ENCODE data around the gene THSD7B.

Gene THSD7B

DNA sequence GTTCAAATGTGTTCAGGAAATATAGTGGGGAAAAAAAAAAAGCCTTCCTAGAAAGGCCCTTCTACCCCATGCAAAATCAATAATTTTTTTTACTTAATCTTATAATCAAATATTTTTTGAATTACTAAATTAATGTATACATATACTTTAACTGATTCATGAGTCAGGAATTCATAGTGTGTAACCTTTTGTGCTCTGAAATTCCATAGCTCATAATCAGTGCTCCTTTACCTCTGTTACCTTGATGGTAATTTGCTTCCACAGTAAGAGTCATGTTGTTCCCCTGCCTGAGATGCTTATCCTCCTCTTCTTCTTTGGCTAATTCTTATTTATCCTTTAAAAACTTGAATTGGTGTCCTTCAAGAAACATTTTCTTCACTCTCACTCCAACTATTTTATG, 414.2 kb downstream of the THSD7B start:
- TF ChIP-seq POLR2A (IDR thresholded peaks at IDR 0.05; ENCODE audit: low read length), result no peak
- TF ChIP-seq GATA1 (IDR thresholded peaks at IDR 0.05; ENCODE audit: low read depth, low read length), result no peak
- no peak for DNase-seq

DNA sequence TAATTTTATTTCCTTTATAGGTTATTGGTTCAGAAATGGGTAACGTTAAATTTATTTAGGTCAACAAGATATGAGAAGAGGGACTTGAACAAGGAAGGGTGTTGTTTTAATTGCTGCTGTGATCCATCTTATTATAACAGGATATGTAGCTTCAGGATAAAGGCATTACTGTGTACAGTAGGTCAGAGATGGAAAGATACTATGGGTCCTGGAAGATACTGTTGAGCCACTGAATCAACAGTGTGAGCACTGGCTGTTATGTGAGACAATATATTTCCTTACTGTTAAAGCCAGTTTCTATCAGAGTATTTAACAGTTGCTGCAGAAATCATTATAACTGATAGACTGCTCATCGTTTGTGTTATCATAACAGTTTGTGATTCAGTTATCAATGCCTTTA, 414.7 kb downstream of the THSD7B start:
- TF ChIP-seq GATA1 (IDR thresholded peaks at IDR 0.05; ENCODE audit: low read depth, low read length) (no peak), POLR2A (IDR thresholded peaks at IDR 0.05; ENCODE audit: low read length) (no peak)
- DNase-seq, result no peak

DNA sequence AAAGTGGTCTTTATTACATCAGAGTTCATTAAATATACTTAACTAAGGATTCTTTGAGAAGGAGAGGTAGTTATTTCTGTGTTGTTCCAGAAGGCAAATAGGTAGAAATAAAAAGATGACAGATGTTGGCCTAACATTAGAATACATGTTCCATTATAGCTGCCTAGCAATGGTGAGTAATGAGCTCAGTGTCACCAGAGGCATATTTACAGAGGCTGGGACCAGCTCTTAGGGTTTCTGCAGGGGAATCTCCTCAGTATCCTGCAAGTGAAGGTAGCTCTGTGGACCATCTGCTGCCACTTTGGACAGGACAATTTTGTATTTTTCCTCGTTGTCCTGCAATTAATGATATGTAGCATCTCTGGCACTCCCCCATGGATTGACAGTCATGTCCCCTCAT, 416.0 kb downstream of the THSD7B start:
- DNase-seq, result no peak
- TF ChIP-seq GATA1 (IDR thresholded peaks at IDR 0.05; ENCODE audit: low read depth, low read length) (no peak), POLR2A (IDR thresholded peaks at IDR 0.05; ENCODE audit: low read length) (no peak)

DNA sequence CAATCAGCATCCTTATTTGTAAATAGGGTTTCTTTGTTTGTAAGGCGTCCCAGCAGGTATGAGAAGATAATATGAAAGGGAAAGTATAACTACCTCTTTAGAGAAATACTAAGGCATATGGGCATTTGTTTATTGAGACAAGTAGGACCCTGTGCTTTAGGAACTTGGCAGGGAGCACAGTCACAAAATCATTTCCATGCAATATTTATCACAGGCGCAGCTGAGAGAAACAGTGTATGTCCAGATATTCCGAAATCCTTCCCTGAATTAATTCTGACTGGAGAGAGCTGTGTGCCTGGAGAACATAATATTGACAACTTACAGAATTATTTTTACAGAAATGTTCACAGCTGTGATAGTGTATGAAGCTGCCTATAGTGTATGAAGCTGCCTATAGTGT, 416.7 kb downstream of the THSD7B start:
- DNase-seq, result no peak
- no peak for TF ChIP-seq GATA1 (IDR thresholded peaks at IDR 0.05; ENCODE audit: low read depth, low read length)
- TF ChIP-seq POLR2A (IDR thresholded peaks at IDR 0.05; ENCODE audit: low read length), result no peak

DNA sequence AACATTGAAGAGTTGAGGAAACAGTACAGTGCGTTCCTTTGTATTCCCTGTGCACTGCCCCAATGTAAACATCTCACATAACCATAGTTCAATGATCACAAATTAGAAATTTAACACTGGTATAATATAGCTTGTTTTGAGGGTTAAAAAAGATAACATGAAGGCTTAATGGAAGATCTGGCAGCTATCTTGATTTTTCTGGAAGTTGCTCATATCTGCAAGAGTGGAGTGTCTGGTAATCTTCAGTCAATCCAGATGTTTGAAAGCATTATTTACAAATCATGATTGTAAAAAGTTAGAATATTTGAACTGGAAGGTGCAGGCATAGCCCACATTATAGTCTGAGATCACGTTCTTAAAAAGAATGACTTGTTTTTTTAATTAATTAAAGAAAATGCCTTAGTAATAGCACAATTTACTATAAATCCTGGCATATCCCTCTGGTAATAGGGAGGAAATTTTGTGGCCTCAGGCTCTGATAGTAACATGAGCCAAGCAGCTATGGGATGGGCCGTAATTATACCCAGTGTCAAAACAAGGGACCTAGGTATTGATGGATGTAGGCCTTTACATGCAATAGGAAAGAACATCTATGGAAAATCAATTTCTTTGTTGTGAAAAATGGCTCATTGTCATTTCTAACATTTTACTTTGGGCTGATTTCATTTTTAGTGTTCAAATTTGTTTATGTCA, 418.0 kb downstream of the THSD7B start:
- no peak for TF ChIP-seq GATA1 (IDR thresholded peaks at IDR 0.05; ENCODE audit: low read depth, low read length)
- no peak for TF ChIP-seq POLR2A (IDR thresholded peaks at IDR 0.05; ENCODE audit: low read length)
- no peak for DNase-seq

DNA sequence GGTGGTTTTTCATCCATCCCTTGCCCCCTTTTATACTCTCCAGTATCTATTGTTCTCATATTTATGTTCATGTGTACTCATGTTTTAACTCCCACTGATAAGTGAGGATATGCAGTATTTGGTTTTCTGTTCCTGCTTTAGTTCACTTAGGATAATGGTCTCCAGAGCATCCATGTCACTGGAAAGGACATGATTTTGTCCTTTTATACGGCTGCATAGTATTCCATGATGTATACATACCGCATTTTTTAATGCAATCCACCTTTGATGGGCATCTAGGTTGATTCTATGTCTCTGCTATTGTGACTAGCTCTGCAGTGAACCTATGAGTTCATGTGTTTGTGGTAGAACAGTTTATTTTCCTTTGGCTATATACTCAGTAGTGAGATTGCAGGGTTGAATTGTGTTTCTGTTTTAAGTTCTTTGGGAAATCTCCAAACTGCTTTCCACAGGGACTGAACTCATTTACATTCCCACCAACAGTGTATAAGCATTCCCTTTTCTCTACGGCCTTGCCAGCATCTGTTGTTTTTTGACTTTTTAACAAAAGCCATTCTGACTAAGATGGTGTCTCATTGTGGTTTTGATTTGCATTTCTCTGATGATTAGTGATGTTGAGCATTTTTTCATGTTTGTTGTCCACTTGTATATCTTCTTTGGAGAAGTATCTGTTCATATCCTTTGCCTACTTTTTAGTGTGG, 420.2 kb downstream of the THSD7B start:
- TF ChIP-seq GATA1 (IDR thresholded peaks at IDR 0.05; ENCODE audit: low read depth, low read length), result no peak
- TF ChIP-seq POLR2A (IDR thresholded peaks at IDR 0.05; ENCODE audit: low read length), result no peak
- no peak for DNase-seq

DNA sequence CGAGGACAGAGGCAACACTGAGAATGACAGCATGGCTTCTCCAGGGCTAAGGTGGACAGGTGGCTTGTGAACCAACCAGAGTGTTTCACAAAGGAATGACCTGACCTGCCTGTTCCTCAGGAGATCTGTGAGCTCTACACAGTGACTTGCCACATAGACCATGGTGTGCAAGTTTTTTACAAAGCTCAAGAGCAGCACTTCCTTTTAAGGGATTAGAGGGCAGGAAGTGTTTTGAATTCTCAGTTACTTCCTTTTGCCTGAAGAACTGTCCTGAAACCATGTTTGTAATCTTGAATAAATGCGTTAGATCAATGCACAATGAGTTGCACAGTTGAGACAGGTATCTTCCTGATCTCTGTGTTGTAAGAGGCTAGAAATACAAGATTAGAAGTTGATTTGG, 421.9 kb downstream of the THSD7B start:
- DNase-seq, result no peak
- TF ChIP-seq POLR2A (IDR thresholded peaks at IDR 0.05; ENCODE audit: low read length), result no peak
- no peak for TF ChIP-seq GATA1 (IDR thresholded peaks at IDR 0.05; ENCODE audit: low read depth, low read length)

DNA sequence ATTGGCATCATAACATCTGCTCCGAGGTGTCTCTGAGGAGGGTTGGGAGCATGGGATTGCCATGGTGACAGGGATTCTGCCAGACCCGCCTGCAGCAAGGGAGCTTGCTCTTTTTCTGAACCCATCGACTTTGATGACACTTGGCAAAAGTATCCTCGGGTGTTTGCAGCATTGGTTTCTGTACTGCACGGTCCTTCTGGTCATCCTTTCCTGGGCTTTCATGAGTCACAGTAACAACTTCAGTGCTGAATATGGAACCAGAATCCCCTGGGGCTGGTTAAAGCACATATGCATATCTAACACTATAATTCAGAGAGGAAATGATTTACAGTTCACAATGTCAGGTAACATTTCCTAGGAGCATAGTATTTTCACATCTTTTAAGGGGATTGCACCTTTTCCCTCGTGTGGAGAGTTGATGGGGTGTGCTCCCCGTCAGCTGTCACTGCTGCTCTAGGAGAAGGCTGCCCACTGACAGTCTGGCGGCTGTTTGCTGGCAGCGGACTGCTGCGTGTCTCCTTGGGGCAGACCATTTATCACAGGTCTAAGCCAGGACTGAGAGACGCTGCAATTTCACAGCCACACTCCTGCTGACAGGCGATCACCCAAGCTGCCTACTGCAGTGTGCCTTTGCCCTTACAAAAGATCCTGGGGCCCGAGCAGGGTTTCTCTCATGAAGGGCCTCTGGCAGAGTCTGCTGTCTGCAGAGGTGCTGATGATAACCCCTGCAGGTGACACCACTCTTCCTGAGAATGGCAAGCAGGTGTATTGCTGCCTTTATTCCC, 425.3 kb downstream of the THSD7B start:
- TF ChIP-seq GATA1 (IDR thresholded peaks at IDR 0.05; ENCODE audit: low read depth, low read length), result no peak
- TF ChIP-seq POLR2A (IDR thresholded peaks at IDR 0.05; ENCODE audit: low read length), result no peak
- no peak for DNase-seq

DNA sequence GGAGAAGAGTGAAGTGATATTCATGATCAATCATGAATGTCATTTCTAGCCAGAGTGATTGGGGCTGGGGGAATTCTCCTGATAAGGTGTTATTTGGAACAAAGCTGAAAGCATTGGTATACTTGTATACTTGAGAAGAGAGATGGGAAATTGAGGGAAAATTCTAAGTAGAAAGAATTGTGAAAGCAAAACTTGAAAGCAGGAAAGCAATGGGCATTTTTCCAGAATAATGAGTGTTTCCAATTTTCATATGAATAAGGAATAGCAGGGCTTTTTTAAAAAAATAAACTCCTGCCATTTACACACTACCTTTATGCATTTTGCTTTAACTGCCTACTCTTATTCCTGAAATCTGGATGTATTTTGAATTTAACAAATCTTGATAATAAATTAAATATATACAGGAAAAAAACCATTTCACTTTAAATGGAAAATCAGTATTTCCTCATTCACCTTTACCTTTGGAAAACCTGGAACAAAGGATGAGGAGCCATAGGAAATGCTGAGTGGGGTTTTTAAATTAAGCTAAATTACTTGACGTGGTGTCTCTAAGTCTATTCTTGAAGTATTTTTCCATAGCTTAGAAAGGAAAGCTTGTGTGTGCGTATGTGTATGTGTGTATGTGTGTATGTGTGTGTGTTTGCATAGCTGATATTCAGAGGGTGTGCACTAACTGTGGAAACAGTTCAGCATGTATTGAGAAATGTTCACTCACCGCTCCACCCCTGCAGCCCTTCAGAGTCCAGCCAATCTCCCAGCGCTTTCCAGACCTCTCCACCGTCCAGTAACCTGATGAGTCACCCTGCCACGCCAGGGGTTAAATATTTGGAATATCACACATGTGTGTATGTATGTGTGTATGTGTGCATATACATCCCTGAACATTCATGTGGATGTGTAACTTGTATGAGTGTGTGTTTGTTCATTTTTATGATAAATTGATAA, 427.3 kb downstream of the THSD7B start:
- no peak for DNase-seq
- TF ChIP-seq GATA1 (IDR thresholded peaks at IDR 0.05; ENCODE audit: low read depth, low read length) (no peak), POLR2A (IDR thresholded peaks at IDR 0.05; ENCODE audit: low read length) (no peak)

DNA sequence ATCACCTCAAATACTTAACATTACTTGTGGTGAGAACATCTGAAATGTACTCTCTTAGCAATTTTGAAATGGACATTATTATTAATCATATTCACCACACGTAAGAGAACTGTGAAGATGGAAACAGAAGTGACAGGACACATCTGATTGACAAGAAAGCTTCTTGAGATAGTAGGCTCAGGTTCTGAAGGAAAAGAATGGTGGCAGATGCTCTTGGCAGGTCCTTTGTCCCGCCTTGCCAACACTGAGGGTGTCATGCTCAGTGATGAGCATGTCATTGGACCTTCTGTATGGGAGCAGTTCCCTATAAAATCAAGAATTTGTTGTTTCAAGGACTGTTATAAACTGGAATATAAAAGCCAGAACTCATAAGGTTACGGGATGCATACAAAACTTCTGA, 428.1 kb downstream of the THSD7B start:
- TF ChIP-seq POLR2A (IDR thresholded peaks at IDR 0.05; ENCODE audit: low read length), result no peak
- no peak for TF ChIP-seq GATA1 (IDR thresholded peaks at IDR 0.05; ENCODE audit: low read depth, low read length)
- no peak for DNase-seq

DNA sequence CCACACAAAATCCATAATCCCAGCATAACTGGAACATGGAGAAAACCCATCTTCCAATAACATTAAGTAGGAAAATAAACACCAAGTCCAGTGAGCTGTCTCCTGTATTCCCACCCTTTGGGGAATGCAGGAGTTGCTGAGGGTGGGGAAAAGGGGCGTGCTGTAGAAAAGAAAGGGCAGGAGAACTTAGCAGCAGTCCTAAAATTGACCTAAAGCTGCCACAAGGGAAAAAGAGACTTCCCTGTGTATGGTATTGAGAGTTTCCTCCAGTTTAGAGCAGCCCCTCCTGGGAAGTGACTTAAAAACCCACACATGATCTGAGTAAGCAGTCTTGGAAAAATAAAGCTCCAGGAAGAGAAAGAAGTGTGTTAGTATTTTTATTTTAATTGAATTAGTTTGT, 428.8 kb downstream of the THSD7B start:
- TF ChIP-seq GATA1 (IDR thresholded peaks at IDR 0.05; ENCODE audit: low read depth, low read length) (no peak), POLR2A (IDR thresholded peaks at IDR 0.05; ENCODE audit: low read length) (no peak)
- no peak for DNase-seq

DNA sequence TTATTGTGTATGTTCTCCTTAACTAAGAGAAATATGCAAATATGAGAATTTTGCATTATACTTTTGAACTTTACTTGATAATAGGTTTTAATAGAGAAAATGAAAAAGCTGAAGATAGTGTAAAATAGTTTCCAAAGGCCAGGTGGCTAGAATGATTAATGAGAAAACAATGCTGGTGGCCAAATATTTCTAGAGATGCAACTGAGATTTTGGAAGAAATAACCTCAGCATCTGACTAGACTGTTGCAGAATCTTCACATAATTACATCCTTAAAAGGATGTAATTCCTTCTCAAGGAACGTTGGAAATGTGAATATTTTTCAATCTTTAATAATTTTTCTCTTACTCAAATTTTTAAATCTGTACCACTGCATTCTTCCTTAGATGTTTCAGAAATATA, 434.4 kb downstream of the THSD7B start:
- TF ChIP-seq POLR2A (IDR thresholded peaks at IDR 0.05; ENCODE audit: low read length), result no peak
- TF ChIP-seq GATA1 (IDR thresholded peaks at IDR 0.05; ENCODE audit: low read depth, low read length), result no peak

DNA sequence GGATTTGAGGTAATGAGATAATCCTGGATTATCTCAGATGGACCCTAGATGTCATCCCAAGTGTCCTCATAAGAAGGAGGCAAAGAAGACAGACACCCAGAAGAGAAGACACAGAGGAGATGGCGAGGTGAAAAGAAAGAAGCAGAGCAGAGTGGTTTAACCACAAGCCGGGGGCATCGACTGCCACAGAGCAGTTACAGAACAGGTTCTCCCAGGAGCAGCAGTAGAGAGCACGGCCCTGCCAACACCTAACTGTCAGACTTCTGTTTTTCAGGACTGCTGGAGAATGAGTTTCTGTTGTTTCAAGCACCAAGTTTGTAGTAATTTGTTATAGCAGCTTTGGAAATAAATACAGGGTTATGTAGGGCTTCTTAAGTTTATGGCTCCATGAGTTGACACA, 437.0 kb downstream of the THSD7B start:
- no peak for TF ChIP-seq POLR2A (IDR thresholded peaks at IDR 0.05; ENCODE audit: low read length)
- no peak for TF ChIP-seq GATA1 (IDR thresholded peaks at IDR 0.05; ENCODE audit: low read depth, low read length)
- no peak for DNase-seq

More for the DNA sequence above, 434.4 kb downstream of the THSD7B start:
- no peak for DNase-seq

Data from erythroblast (primary cell).